Measurements from ENCODE around the gene PAIP2.

- TF ChIP-seq, protein P1, sequence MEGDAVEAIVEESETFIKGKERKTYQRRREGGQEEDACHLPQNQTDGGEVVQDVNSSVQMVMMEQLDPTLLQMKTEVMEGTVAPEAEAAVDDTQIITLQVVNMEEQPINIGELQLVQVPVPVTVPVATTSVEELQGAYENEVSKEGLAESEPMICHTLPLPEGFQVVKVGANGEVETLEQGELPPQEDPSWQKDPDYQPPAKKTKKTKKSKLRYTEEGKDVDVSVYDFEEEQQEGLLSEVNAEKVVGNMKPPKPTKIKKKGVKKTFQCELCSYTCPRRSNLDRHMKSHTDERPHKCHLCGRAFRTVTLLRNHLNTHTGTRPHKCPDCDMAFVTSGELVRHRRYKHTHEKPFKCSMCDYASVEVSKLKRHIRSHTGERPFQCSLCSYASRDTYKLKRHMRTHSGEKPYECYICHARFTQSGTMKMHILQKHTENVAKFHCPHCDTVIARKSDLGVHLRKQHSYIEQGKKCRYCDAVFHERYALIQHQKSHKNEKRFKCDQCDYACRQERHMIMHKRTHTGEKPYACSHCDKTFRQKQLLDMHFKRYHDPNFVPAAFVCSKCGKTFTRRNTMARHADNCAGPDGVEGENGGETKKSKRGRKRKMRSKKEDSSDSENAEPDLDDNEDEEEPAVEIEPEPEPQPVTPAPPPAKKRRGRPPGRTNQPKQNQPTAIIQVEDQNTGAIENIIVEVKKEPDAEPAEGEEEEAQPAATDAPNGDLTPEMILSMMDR (IDR thresholded peaks at IDR 0.05; ENCODE audit: low read length), result no peak
- TF ChIP-seq EZH2 (IDR thresholded peaks at IDR 0.05; ENCODE audit: borderline replicate concordance, low read length), result no peak
Measured at GRCh38 chr5:139315056-139315615, 26.5 kb upstream of the PAIP2 start.
